Measurements from ENCODE around the gene UPF3B. TPM values are rescaled to one million over a fixed set of nuclear protein-coding genes. Genes with fewer than 3 reads are reported as not detected.

UPF3B gene
- total RNA-seq, 1 experiment from 2014 or later, result 27.8 TPM

DNA sequence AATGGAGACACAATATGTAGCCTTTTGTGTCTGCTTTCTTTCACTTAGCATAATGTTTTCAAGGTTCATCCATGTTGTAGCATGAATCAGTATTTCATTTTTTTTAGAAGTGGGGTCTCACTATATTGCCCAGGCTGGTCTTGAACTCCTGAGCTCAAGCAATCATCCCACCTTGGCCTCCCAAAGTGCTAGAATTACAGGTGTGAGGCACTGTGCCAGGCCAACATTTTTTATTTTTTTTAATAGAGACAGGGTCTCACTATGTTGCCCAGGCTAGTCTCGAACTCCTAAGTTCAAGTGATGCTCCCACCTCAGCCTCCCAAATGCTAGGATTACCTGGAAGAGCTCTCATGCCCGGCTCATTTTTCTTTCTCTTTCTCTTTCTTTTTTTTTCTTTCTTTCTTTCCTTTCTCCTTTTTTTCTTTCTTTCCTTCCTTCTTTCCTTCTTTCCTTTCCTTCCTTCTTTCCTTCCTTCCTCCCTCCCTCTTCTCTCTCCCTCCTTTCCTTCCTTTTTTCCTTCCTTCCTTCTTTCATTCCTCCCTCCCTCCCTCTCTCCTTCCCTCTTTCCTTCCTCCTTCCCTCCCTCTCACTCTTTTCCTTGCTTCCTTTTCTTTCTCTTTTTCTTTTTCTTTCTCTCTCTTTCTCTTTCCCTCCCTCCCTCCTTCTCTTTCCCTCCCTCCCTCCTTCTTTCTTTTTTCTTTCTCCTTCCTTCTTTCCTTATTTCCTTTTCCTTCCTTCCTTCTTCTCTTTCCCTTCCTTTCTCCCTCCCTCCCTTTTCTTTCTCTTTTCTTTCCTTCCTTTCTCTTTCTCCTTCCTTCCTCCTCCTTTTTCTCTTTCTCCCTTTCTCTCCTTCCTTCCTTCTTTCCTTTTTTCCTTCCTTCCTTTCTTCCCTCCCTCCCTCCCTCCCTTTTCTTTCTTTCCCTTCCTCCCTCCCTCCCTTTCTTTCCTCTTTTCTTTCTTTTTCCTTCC lies 51.2 kb downstream of the UPF3B start:
- POLR2A ChIA-PET, result interaction anchor here (1.2 kb wide), 1 partner anchor 10 kb away, joined by 4 read pairs; the partner anchor contains the start of gene RPL39
- CTCF ChIA-PET, result no interaction called here
- TF ChIP-seq TCF7L2 (IDR thresholded peaks at IDR 0.05; ENCODE audit: low read depth, low read length) (no peak), SIN3A (IDR thresholded peaks at IDR 0.05; ENCODE audit: borderline replicate concordance, insufficient read depth, low read depth, low read length) (no peak), POLR2AphosphoS5 (IDR thresholded peaks at IDR 0.05; ENCODE audit: low read depth, low read length) (no peak), CTCF (IDR thresholded peaks at IDR 0.05) (no peak)
- TF ChIP-seq, protein P1, sequence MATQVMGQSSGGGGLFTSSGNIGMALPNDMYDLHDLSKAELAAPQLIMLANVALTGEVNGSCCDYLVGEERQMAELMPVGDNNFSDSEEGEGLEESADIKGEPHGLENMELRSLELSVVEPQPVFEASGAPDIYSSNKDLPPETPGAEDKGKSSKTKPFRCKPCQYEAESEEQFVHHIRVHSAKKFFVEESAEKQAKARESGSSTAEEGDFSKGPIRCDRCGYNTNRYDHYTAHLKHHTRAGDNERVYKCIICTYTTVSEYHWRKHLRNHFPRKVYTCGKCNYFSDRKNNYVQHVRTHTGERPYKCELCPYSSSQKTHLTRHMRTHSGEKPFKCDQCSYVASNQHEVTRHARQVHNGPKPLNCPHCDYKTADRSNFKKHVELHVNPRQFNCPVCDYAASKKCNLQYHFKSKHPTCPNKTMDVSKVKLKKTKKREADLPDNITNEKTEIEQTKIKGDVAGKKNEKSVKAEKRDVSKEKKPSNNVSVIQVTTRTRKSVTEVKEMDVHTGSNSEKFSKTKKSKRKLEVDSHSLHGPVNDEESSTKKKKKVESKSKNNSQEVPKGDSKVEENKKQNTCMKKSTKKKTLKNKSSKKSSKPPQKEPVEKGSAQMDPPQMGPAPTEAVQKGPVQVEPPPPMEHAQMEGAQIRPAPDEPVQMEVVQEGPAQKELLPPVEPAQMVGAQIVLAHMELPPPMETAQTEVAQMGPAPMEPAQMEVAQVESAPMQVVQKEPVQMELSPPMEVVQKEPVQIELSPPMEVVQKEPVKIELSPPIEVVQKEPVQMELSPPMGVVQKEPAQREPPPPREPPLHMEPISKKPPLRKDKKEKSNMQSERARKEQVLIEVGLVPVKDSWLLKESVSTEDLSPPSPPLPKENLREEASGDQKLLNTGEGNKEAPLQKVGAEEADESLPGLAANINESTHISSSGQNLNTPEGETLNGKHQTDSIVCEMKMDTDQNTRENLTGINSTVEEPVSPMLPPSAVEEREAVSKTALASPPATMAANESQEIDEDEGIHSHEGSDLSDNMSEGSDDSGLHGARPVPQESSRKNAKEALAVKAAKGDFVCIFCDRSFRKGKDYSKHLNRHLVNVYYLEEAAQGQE (IDR thresholded peaks at IDR 0.05; ENCODE audit: insufficient read depth in 1 of 2, low read depth in 2 of 2, low read length in 1 of 2), result no peak
- DNase-seq (ENCODE audit: low read depth, low spot score) (no peak), ATAC-seq (no peak)
- Histone ChIP-seq H3K36me3 (ENCODE audit: control insufficient read depth, insufficient read depth, low read length) (no peaks in the 10 kb centered on the region), H3K4me1 (ENCODE audit: control insufficient read depth, insufficient read depth, low read length) (no peaks in the 10 kb centered on the region), H3K4me3 (ENCODE audit: low read depth in 2 of 2, low read length in 2 of 2) (no peak overlapping the region), H3K27me3 (ENCODE audit: control insufficient read depth, insufficient read depth, low read length) (no peaks in the 10 kb centered on the region), H3K27ac (ENCODE audit: low read length) (no peak overlapping the region), H3K9me3 (ENCODE audit: control insufficient read depth, insufficient read depth, low read depth, low read length) (no peaks in the 10 kb centered on the region)
- in situ Hi-C loops (cut with HindIII; ENCODE audit: low pct_unique_long_range_greater_than_20kb, low sequenced_read_pairs) (no loop called here), intact Hi-C loops (cut with micrococcal nuclease; ENCODE audit: unreplicated experiment) (no loop called here)
- BruUV-seq (replicated peaks), result no TSS peak

GRCh38 chrX:119791437-119792231 lies 61.1 kb downstream of the UPF3B start, which contains the start of gene RPL39:
Gene RPL39 (minus strand): TSS chrX:119791630. CDS start chrX:119791576, 54 bp downstream.
- Histone ChIP-seq H3K27me3 (ENCODE audit: control insufficient read depth, insufficient read depth, low read length) (no peaks in the 10 kb centered on the region), H3K27ac (ENCODE audit: low read length) (peak within 1 kb of the TSS; percentile 89), H3K9me3 (ENCODE audit: control insufficient read depth, insufficient read depth, low read depth, low read length) (no peaks in the 10 kb centered on the region), H3K4me3 (ENCODE audit: low read depth in 2 of 2, low read length in 2 of 2) (peak within 1 kb of the TSS; percentile 89 to 97), H3K36me3 (ENCODE audit: control insufficient read depth, insufficient read depth, low read length) (peaks cover 9% of the 10 kb centered on the region; the same call in 1 of the 2 replicates), H3K4me1 (ENCODE audit: control insufficient read depth, insufficient read depth, low read length) (peaks cover 16% of the 10 kb centered on the region)
- intact Hi-C loops (cut with micrococcal nuclease; ENCODE audit: unreplicated experiment) (loop anchor here (5.0 kb wide), 1 partner anchor 81 kb away; the partner anchor contains the start of genes NDUFA1 and RNF113A), in situ Hi-C loops (cut with HindIII; ENCODE audit: low pct_unique_long_range_greater_than_20kb, low sequenced_read_pairs) (no loop called here)
- ATAC-seq (peak; percentile 98), DNase-seq (ENCODE audit: low read depth, low spot score) (peak; percentile 61)
- BruUV-seq (replicated peaks), result no TSS peak
- ChIA-PET CTCF (interaction anchor here (0.5 to 1.0 kb wide), 4 partner anchors 38 to 130 kb away, joined by 3 to 4 read pairs (median 4); partner anchors contain the start of gene UPF3B), POLR2A (interaction anchor here (0.5 to 1.6 kb wide), 12 partner anchors 10 to 409 kb away, joined by 3 to 12 read pairs (median 4); partner anchors contain the start of genes SOWAHD and UPF3B)
- TF ChIP-seq TCF7L2 (IDR thresholded peaks at IDR 0.05; ENCODE audit: low read depth, low read length), result no peak
- peak; percentile 99 for TF ChIP-seq POLR2AphosphoS5 (IDR thresholded peaks at IDR 0.05; ENCODE audit: low read depth, low read length)
- TF ChIP-seq, protein P1 (IDR thresholded peaks at IDR 0.05; ENCODE audit: insufficient read depth in 1 of 2, low read depth in 2 of 2, low read length in 1 of 2), result 0 out of 4 replicates have a peak, but pooled peaks of 1 of the 2 experiments have one; percentile 15
- TF ChIP-seq CTCF (IDR thresholded peaks at IDR 0.05), result no peak
- peak; percentile 59; the same call in 1 of the 2 replicates for TF ChIP-seq SIN3A (IDR thresholded peaks at IDR 0.05; ENCODE audit: borderline replicate concordance, insufficient read depth, low read depth, low read length)
